Large intestine (tissue), 3 donors: ENCODE results near the gene CDS2. TPM values are rescaled to one million over a fixed set of nuclear protein-coding genes. Genes with fewer than 3 reads are reported as not detected.

Source experiments
- DNase-seq, 2 donors: peaks; one replicate each; pipeline versions ENCODE4 v3.0.0 to v3.0.0-alpha.2; 2013
- H3K27ac ChIP-seq: one replicate; pipeline ENCODE4 v1.5.1; 2013; ENCODE audit warnings: low read length
- H3K27me3 ChIP-seq: 2 replicates; pipeline ENCODE4 v1.6.1; 2013; ENCODE audit warnings: low read length; ENCODE audit not compliant: control insufficient read depth, insufficient read depth
- H3K36me3 ChIP-seq: 2 replicates; pipeline ENCODE4 v1.6.1; 2013; ENCODE audit warnings: low read length; ENCODE audit not compliant: control insufficient read depth, insufficient read depth
- H3K4me1 ChIP-seq: one replicate; pipeline ENCODE4 v1.6.1; 2013; ENCODE audit warnings: low read length; ENCODE audit not compliant: control insufficient read depth, insufficient read depth
- H3K4me3 ChIP-seq: one replicate; pipeline ENCODE4 v1.5.1; 2013; ENCODE audit warnings: low read length
- H3K9me3 ChIP-seq: one replicate; pipeline ENCODE4 v1.6.1; 2013; ENCODE audit warnings: mild to moderate bottlenecking, low read depth, low read length, moderate library complexity; ENCODE audit not compliant: control insufficient read depth
- WGBS: methylation state at CpG from one replicate; pipeline ENCODE4 v1.1.5; 2013; ENCODE audit warnings: low lambda C conversion rate; ENCODE audit not compliant: insufficient coverage; 5-methylcytosine and 5-hydroxymethylcytosine counted together
- polyA plus RNA-seq: library from polyadenylated mRNA; unstranded; fragments of 120-200 nt; gene quantifications from one replicate; pipeline ENCODE4 v1.2.1, GENCODE V29; 2013

CDS2 gene
- polyA plus RNA-seq, 1 donor: 17.0 TPM

DNA sequence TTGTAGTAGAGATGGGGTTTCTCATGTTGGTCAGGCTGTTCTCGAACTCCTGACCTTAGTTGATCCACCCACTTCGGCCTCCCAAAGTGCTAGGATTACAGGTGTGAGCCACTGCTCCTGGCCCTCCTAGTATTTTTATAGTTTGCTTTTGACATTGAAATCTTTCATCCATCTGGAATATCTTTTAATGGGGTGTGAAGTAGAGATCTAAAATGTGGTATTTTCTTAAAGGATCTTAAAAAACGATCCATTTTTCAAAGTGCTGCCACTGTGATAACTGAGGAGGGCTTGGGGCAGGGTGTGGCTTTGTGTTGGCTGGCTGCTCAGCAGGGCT, 23.1 kb downstream of the CDS2 start:
- no peak for DNase-seq
- H3K27me3 ChIP-seq: no peaks in the 10 kb centered on the region
- no peak overlapping the region for H3K4me3 ChIP-seq
- peaks cover 58% of the 10 kb centered on the region for H3K4me1 ChIP-seq
- no peaks in the 10 kb centered on the region for H3K36me3 ChIP-seq
- H3K9me3 ChIP-seq: no peaks in the 10 kb centered on the region
- no CpG with 5 or more reads among the region's 3 CpGs for WGBS
- H3K27ac ChIP-seq: peak overlapping the region; percentile 81

DNA sequence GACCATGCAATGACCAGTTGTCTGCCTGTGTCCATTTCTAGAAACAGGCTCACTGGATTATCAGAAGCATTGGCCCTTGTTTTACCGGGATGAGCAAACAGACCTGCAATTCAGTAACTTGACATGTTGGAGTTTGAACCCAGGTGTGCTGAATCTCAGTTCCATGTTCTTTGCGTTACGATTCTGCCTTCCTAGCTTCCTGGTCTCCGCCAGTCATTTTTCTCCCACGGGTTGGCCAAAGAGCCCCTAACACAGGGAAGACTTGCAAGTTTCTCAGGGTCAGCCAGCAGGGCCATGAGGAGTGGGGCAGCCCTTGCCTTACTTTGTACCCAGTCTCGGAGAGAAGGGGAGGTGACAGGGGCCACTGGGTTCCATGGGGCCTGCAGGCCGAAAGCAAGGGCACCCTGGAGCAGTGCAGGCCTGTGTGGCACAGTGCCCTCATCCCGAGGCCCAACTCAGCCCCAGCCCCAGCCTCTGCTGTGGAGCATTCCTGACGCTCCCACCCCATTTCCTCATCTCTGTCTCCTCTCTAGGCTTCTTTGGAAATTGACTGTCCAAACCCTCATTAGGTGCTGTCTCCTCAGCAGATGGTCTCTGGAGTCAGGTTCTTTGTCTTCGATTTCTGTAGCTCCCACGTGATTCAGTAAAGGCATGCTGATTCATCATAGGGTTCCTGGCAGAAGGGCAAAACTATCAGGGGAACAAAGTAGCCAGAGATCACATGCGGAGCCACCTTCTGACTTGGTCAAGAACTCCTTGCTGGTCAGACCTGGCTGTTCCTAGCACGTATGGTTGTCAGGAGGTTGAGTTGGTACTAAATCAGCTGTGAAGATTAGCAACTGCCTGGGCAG, 23.6 kb downstream of the CDS2 start:
- Histone ChIP-seq H3K27ac (peak overlapping the region; percentile 81), H3K27me3 (no peaks in the 10 kb centered on the region), H3K4me1 (peaks cover 64% of the 10 kb centered on the region), H3K4me3 (no peak overlapping the region), H3K36me3 (no peaks in the 10 kb centered on the region), H3K9me3 (no peaks in the 10 kb centered on the region)
- peak; percentile 82 to 87 for DNase-seq
- WGBS: 100% methylated on average over 1 of the region's 13 CpGs

DNA sequence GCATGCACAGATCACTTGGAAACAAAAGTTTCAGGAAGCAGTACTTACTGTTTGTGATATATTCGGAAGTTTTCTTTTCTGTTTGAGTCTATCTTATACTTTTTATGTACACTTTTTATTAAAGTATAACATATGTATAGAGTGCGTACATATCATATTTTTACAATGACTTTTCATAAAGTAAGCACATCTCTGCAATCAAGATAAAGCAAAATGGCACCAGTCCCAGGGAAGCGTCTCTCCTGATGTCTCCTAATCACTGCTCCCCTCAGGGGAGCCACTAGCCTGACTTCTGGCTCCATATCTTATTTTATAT, 26.3 kb downstream of the CDS2 start:
- Histone ChIP-seq H3K9me3 (no peaks in the 10 kb centered on the region), H3K27ac (peak overlapping the region; percentile 64), H3K27me3 (no peaks in the 10 kb centered on the region), H3K36me3 (no peaks in the 10 kb centered on the region), H3K4me3 (no peak overlapping the region), H3K4me1 (peaks cover 64% of the 10 kb centered on the region)
- WGBS: 85% methylated on average over 2 of the region's 3 CpGs
- DNase-seq: no peak

DNA sequence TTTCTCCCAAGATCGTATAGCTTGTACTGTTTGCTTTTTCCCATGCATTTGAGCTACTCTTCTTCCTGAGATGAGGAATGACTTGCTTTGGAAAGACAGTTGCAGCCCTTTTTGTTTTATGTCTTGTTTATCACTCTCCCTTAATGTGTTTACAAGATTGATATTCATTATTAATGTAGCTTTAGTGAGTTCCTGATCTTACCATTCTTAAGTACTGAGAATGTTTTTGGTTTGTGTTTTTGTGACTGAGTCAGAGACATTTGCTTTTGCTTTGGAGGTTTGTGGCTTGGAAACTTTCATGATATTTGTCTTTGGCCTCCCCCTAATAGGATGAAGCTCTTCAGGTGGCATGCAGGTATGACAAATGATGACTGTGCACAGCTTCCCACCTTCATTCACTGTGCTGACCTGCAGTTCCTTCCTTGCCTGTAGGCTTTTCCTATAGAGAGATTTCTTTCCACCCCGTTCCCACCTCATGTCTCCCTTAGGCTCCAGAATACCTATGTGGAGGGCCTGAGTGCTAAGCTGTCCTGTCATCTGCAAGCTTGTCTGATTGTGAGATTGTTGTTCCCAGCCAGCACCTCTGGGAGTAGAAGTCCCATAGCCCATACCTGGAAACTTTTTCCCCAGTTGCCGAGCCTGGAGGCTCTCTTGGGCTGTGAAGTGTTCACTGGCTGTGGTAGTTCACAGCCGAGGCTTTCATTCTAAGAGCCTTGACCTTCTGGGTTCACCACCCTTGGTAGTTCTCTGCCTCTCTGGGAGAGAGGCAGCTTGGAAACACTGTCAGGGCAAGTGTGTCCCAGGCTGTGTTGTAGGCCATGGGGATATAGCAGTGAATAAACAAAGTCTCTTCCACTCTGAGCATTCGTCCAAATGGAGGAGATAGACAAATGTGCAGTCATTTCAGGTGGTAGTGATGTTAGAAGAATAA, 27.1 kb downstream of the CDS2 start:
- no peaks in the 10 kb centered on the region for H3K27me3 ChIP-seq
- H3K9me3 ChIP-seq: no peaks in the 10 kb centered on the region
- no peaks in the 10 kb centered on the region for H3K36me3 ChIP-seq
- H3K27ac ChIP-seq: peak overlapping the region; percentile 64
- peaks cover 58% of the 10 kb centered on the region for H3K4me1 ChIP-seq
- 57% methylated on average over 1 of the region's 5 CpGs for WGBS
- no peak for DNase-seq
- H3K4me3 ChIP-seq: no peak overlapping the region

GRCh38 chr20:5154543-5154925, 27.7 kb downstream of the CDS2 start:
- peaks cover 56% of the 10 kb centered on the region for H3K4me1 ChIP-seq
- WGBS: no CpG with 5 or more reads among the region's 6 CpGs
- H3K27me3 ChIP-seq: no peaks in the 10 kb centered on the region
- no peak for DNase-seq
- H3K36me3 ChIP-seq: no peaks in the 10 kb centered on the region
- no peak overlapping the region for H3K4me3 ChIP-seq
- no peak overlapping the region for H3K27ac ChIP-seq
- no peaks in the 10 kb centered on the region for H3K9me3 ChIP-seq

DNA sequence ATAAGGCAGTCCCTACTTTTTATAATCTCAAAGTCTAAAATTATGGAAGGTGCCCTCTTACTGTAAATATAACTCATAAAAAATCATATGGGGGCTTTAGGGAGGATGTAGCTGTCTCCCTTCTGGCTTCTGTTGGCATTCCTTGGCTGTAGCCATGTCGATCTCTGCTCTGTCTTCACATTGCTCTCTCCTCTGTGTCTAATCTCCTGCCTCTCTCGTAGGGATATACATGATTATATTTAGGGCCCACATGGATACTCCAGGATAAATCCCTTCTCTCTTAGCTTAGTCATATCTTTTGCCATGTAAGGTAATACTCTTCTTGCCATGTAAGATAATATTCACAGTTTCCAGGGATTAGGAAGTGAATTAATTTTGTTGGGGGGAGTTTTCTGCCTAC, 28.6 kb downstream of the CDS2 start:
- no peaks in the 10 kb centered on the region for H3K36me3 ChIP-seq
- 67% methylated on average over 1 of the region's 2 CpGs for WGBS
- H3K4me3 ChIP-seq: no peak overlapping the region
- no peaks in the 10 kb centered on the region for H3K9me3 ChIP-seq
- H3K4me1 ChIP-seq: peaks cover 48% of the 10 kb centered on the region
- no peak for DNase-seq
- H3K27ac ChIP-seq: peak overlapping the region; percentile 6
- no peaks in the 10 kb centered on the region for H3K27me3 ChIP-seq

GRCh38 chr20:5156675-5157448, 30.1 kb downstream of the CDS2 start:
- Histone ChIP-seq H3K4me1 (peaks cover 37% of the 10 kb centered on the region), H3K36me3 (no peaks in the 10 kb centered on the region), H3K9me3 (no peaks in the 10 kb centered on the region), H3K4me3 (no peak overlapping the region), H3K27ac (no peak overlapping the region), H3K27me3 (no peaks in the 10 kb centered on the region)
- 78% methylated on average over 3 of the region's 4 CpGs for WGBS
- DNase-seq: no peak

- H3K36me3 ChIP-seq: no peaks in the 10 kb centered on the region
- DNase-seq: no peak
- H3K4me3 ChIP-seq: no peak overlapping the region
- H3K9me3 ChIP-seq: no peaks in the 10 kb centered on the region
- no peaks in the 10 kb centered on the region for H3K27me3 ChIP-seq
- WGBS: 60% methylated on average over 1 of the region's 3 CpGs
- no peak overlapping the region for H3K27ac ChIP-seq
- peaks cover 11% of the 10 kb centered on the region for H3K4me1 ChIP-seq
Measured at GRCh38 chr20:5159928-5160327, 33.1 kb downstream of the CDS2 start.

- Histone ChIP-seq H3K27me3 (no peaks in the 10 kb centered on the region), H3K27ac (no peak overlapping the region), H3K4me3 (no peak overlapping the region), H3K9me3 (no peaks in the 10 kb centered on the region), H3K4me1 (peaks cover 2% of the 10 kb centered on the region), H3K36me3 (no peaks in the 10 kb centered on the region)
- DNase-seq: no peak
Measured at GRCh38 chr20:5160882-5161281, 34.1 kb downstream of the CDS2 start.

DNA sequence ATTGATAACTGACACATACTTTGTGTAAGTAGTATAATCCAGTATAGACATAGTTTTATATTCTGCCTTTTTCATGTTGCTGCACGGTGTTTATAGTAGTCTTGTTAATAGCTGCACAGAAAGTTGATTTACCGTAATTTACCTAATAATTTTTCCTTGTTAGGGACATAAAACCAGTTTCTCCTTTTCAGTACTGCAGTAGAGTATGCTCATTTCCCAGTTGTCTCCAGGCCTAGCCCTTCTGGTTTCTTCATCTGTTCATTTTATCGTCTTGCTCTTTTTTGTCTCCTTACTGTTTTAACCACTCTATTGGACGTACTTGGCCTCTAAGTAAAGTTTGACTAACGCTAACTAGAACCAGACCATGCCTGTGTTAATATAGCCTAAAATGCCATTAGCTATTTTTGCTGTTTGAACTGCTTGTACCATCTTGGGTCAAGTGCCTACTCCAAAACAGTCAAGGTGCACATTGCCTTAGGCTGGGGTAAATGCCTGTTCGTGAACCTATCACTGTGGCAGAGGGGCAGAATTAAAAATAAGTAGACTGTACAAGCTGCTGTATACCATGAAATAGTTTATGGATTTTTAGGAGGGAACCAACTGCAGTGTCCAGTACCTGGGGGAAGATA, 34.8 kb downstream of the CDS2 start:
- no peak overlapping the region for H3K27ac ChIP-seq
- no peak overlapping the region for H3K4me3 ChIP-seq
- no peaks in the 10 kb centered on the region for H3K27me3 ChIP-seq
- H3K9me3 ChIP-seq: no peaks in the 10 kb centered on the region
- H3K36me3 ChIP-seq: no peaks in the 10 kb centered on the region
- no peaks in the 10 kb centered on the region for H3K4me1 ChIP-seq
- WGBS: 71% methylated on average over 1 of the region's 6 CpGs
- no peak for DNase-seq
